ENCODE measurements around the gene GCAT.

Gene GCAT

GRCh38 chr22:37807410-37808293 lies at the start of gene GCAT:
Gene GCAT (plus strand): TSS chr22:37807934. CDS start chr22:37807968, 34 bp downstream.
- TF ChIP-seq ZNF70 (CRISPR knock-in tag; IDR thresholded peaks at IDR 0.05) (no peak), CSDC2 (CRISPR knock-in tag; IDR thresholded peaks at IDR 0.05) (0 out of 2 replicates have a peak, but pooled peaks have one; percentile 64), OSR1 (CRISPR knock-in tag; IDR thresholded peaks at IDR 0.05) (no peak), PATZ1 (CRISPR knock-in tag; IDR thresholded peaks at IDR 0.05; ENCODE audit: borderline replicate concordance) (peak; percentile 2; the same call in 1 of the 2 replicates)
- peak; percentile 91 for ATAC-seq

- TF ChIP-seq ZFP30 (CRISPR knock-in tag; IDR thresholded peaks at IDR 0.05) (no peak), ESRRG (CRISPR knock-in tag; IDR thresholded peaks at IDR 0.05) (no peak), SNAI2 (CRISPR knock-in tag; IDR thresholded peaks at IDR 0.05) (no peak), ZFP3 (CRISPR knock-in tag; IDR thresholded peaks at IDR 0.05) (no peak), ZNF565 (CRISPR knock-in tag; conservative IDR thresholded peaks at IDR 0.05; ENCODE audit: low read depth) (no peak), RARB (CRISPR knock-in tag; IDR thresholded peaks at IDR 0.05) (no peak), ZC3H10 (CRISPR knock-in tag; IDR thresholded peaks at IDR 0.05) (no peak), PATZ1 (CRISPR knock-in tag; IDR thresholded peaks at IDR 0.05; ENCODE audit: borderline replicate concordance) (no peak), TSHZ2 (CRISPR knock-in tag; IDR thresholded peaks at IDR 0.05) (no peak), ZNF8 (CRISPR knock-in tag; IDR thresholded peaks at IDR 0.05) (no peak), ISL1 (CRISPR knock-in tag; IDR thresholded peaks at IDR 0.05) (no peak), GLIS3 (CRISPR knock-in tag; IDR thresholded peaks at IDR 0.05) (no peak), OSR1 (CRISPR knock-in tag; IDR thresholded peaks at IDR 0.05) (no peak), PPARA (CRISPR knock-in tag; IDR thresholded peaks at IDR 0.05; ENCODE audit: borderline replicate concordance) (no peak), TOX (CRISPR knock-in tag; IDR thresholded peaks at IDR 0.05; ENCODE audit: borderline replicate concordance) (no peak)
- no peak for ATAC-seq
Measured at GRCh38 chr22:37758694-37759093, 49.0 kb upstream of the GCAT start.

GRCh38 chr22:37759281-37759680 lies 48.5 kb upstream of the GCAT start:
- TF ChIP-seq TCF4 (CRISPR knock-in tag; IDR thresholded peaks at IDR 0.05; ENCODE audit: borderline replicate concordance): no peak
- TF ChIP-seq ZFP30 (CRISPR knock-in tag; IDR thresholded peaks at IDR 0.05): no peak
- TF ChIP-seq ISL1 (CRISPR knock-in tag; IDR thresholded peaks at IDR 0.05): no peak
- TF ChIP-seq RARB (CRISPR knock-in tag; IDR thresholded peaks at IDR 0.05): no peak
- TF ChIP-seq PATZ1 (CRISPR knock-in tag; IDR thresholded peaks at IDR 0.05; ENCODE audit: borderline replicate concordance): no peak
- TF ChIP-seq TOX (CRISPR knock-in tag; IDR thresholded peaks at IDR 0.05; ENCODE audit: borderline replicate concordance): no peak
- TF ChIP-seq SNAI2 (CRISPR knock-in tag; IDR thresholded peaks at IDR 0.05): no peak
- TF ChIP-seq BACH2 (CRISPR knock-in tag; IDR thresholded peaks at IDR 0.05; ENCODE audit: borderline replicate concordance): no peak
- TF ChIP-seq PPARA (CRISPR knock-in tag; IDR thresholded peaks at IDR 0.05; ENCODE audit: borderline replicate concordance): no peak
- TF ChIP-seq ZFP3 (CRISPR knock-in tag; IDR thresholded peaks at IDR 0.05): no peak
- no peak for TF ChIP-seq ARNTL (CRISPR knock-in tag; IDR thresholded peaks at IDR 0.05; ENCODE audit: borderline replicate concordance, low read depth)
- no peak for TF ChIP-seq ZNF70 (CRISPR knock-in tag; IDR thresholded peaks at IDR 0.05)
- no peak for TF ChIP-seq ESRRG (CRISPR knock-in tag; IDR thresholded peaks at IDR 0.05)
- no peak for TF ChIP-seq TSHZ2 (CRISPR knock-in tag; IDR thresholded peaks at IDR 0.05)
- no peak for ATAC-seq

Data from SK-N-SH treated with all-trans-retinoic acid at 6 μM for 48 hours (cell line).